ENCODE results near the gene SOX10.

GRCh38 chr22:37999236-37999635 lies 14.9 kb upstream of the SOX10 start:
- TF ChIP-seq POLR2AphosphoS5 (IDR thresholded peaks at IDR 0.05; ENCODE audit: low read depth, low read length) = no peak
- TF ChIP-seq POLR2A (IDR thresholded peaks at IDR 0.05; ENCODE audit: low read depth, low read length) = no peak
- no peak for TF ChIP-seq TAF1 (IDR thresholded peaks at IDR 0.05; ENCODE audit: borderline replicate concordance, low read depth, low read length)
